NCI-H510A (cell line): ENCODE results near the gene DCP1B.

Experiments used
- DNase-seq: peaks from one replicate; lab custom pipeline; 2025; lab: John Stamatoyannopoulos, UW

The DCP1B gene

GRCh38 chr12:1918884-1919236 lies 85.4 kb downstream of the DCP1B start:
- no peak for DNase-seq

- DNase-seq = no peak
Measured at GRCh38 chr12:1918081-1918883, 86.0 kb downstream of the DCP1B start, which contains the start of gene CACNA2D4. CACNA2D4 (minus strand) TSS chr12:1918652; CDS start chr12:1918473, 179 bp downstream.

- no peak for DNase-seq
Measured at GRCh38 chr12:1917172-1918070, 86.8 kb downstream of the DCP1B start.

GRCh38 chr12:1916371-1917171 lies 87.7 kb downstream of the DCP1B start:
- DNase-seq = no peak

GRCh38 chr12:1915082-1915968 lies 88.9 kb downstream of the DCP1B start:
- DNase-seq = no peak

GRCh38 chr12:1914114-1914911 lies 89.9 kb downstream of the DCP1B start:
- DNase-seq = no peak

GRCh38 chr12:1913377-1914113 lies 90.7 kb downstream of the DCP1B start:
- DNase-seq = no peak

- no peak for DNase-seq
Measured at GRCh38 chr12:1912580-1913376, 91.5 kb downstream of the DCP1B start.

GRCh38 chr12:1911598-1912575 lies 92.4 kb downstream of the DCP1B start:
- DNase-seq = peak; percentile 74

GRCh38 chr12:1910468-1910867 lies 93.8 kb downstream of the DCP1B start:
- no peak for DNase-seq

GRCh38 chr12:1908758-1909157 lies 95.5 kb downstream of the DCP1B start:
- DNase-seq = no peak

GRCh38 chr12:1907652-1908611 lies 96.3 kb downstream of the DCP1B start:
- DNase-seq = no peak

GRCh38 chr12:1906579-1906978 lies 97.7 kb downstream of the DCP1B start:
- no peak for DNase-seq

GRCh38 chr12:1904875-1905274 lies 99.4 kb downstream of the DCP1B start:
- no peak for DNase-seq

GRCh38 chr12:1896964-1897363 lies 107.3 kb downstream of the DCP1B start:
- no peak for DNase-seq
